K562 (cell line): ENCODE results near the gene KDM4C. TPM values are rescaled to one million over a fixed set of nuclear protein-coding genes. Genes with fewer than 3 reads are reported as not detected.
A peak's percentile ranks its signal among the peaks of the same experiment; 100 is the strongest.

Source experiments
- GATAD2A ChIP-seq: fragments of 450-650 bp; IDR thresholded peaks from 2 replicates; pipeline ENCODE4 v1.6.1; 2017
- HDAC1 ChIP-seq, 2 experiments: fragments of 450-650 bp; IDR thresholded peaks; 2 replicates each; pipeline ENCODE4 v1.6.1; 2016 to 2017; ENCODE audit warnings: inconsistent platforms in 1 of 2, mild to moderate bottlenecking in 1 of 2, moderate library complexity in 1 of 2
- MBD2 ChIP-seq: sonication (generic); IDR thresholded peaks from 2 replicates; pipeline ENCODE4 v1.6.1; 2016; ENCODE audit warnings: low read depth, borderline replicate concordance
- MCM3 ChIP-seq: fragments of 450-650 bp; IDR thresholded peaks from 2 replicates; pipeline ENCODE4 v1.6.1; 2016
- NFIC ChIP-seq: fragments of 450-650 bp; IDR thresholded peaks from 2 replicates; pipeline ENCODE4 v1.6.1; 2017; ENCODE audit warnings: mild to moderate bottlenecking, inconsistent platforms
- NR2C1 ChIP-seq, 2 experiments: fragments of 450-650 bp; IDR thresholded peaks; 2 replicates each; pipeline ENCODE4 v1.6.1; 2017; ENCODE audit warnings: mild to moderate bottlenecking in 2 of 2, antibody characterized with exemption in 1 of 2, inconsistent platforms in 1 of 2, missing compliant biosample characterization in 1 of 2, missing genetic modification characterization in 1 of 2
- RFX1 ChIP-seq: fragments of 450-650 bp; IDR thresholded peaks from 2 replicates; pipeline ENCODE4 v1.6.1; 2016; ENCODE audit warnings: mild to moderate bottlenecking, moderate library complexity
- SMAD2 ChIP-seq: fragments of 150-350 bp; IDR thresholded peaks from 2 replicates; pipeline ENCODE4 v1.6.1; 2014; ENCODE audit warnings: low read depth, mild to moderate bottlenecking, low read length
- SMARCE1 ChIP-seq: fragments of 450-650 bp; IDR thresholded peaks from 2 replicates; pipeline ENCODE4 v1.7.1; 2016; ENCODE audit warnings: mild to moderate bottlenecking
- SP1 ChIP-seq: sonication (generic); formaldehyde crosslinking; IDR thresholded peaks from 2 replicates; pipeline ENCODE4 v1.8.1; 2022; ENCODE audit warnings: mild to moderate bottlenecking, missing genetic modification reagents
- polyA plus RNA-seq, 8 experiments: library from polyadenylated mRNA; depleted of rRNA in 4 of 8; stranded (reverse) in 5 of 8; unstranded in 3 of 8; fragments of >200 nt; fragmentation: Nextera tagmentation in 2 of 8; fragmentation: Illumina TruSeq in 1 of 8; extraction: Ambion mirVana in 2 of 8; extraction: Trizol in 1 of 8; gene quantifications; 2 replicates each; pipeline versions ENCODE4 v1.2.1 to v1.2.3, GENCODE V29; 2011 to 2014; ENCODE audit warnings: inconsistent platforms in 1 of 8, missing spikeins in 1 of 8
- total RNA-seq, 7 experiments: library from RNA; depleted of rRNA in 6 of 7; stranded (reverse); fragments of >200 nt in 6 of 7; fragmentation: Illumina TruSeq in 2 of 7; extraction: Trizol in 2 of 7; gene quantifications; 2 replicates each; pipeline versions ENCODE4 v1.2.1 to v1.2.3, GENCODE V29; 2011 to 2021; ENCODE audit warnings: low replicate concordance in 1 of 7
- TF ChIP-seq, protein P1 (sequence below): fragments of 250-450 bp; sonication (Bioruptor Pico); IDR thresholded peaks from 2 replicates; pipeline ENCODE4 v1.8.0; 2022; ENCODE audit warnings: moderate library complexity, mild to moderate bottlenecking, inconsistent platforms
- TF ChIP-seq, protein P2 (sequence below): fragments of 250-450 bp; sonication (Bioruptor Pico); IDR thresholded peaks from 2 replicates; pipeline ENCODE4 v1.4.0; 2020
- TF ChIP-seq, protein P3 (sequence below), 2 experiments: fragments of 200-800 bp in 1 of 2; sonication (Bioruptor generic) in 1 of 2; sonication (generic) in 1 of 2; formaldehyde crosslinking in 1 of 2; IDR thresholded peaks in 1 of 2; conservative IDR thresholded peaks in 1 of 2; 2 replicates each; pipeline versions ENCODE4 v1.5.0 to v1.6.1; 2016 to 2020; ENCODE audit warnings: missing compliant biosample characterization in 1 of 2, missing genetic modification characterization in 1 of 2, missing genetic modification reagents in 1 of 2
- TF ChIP-seq, protein P4 (sequence below): fragments of 250-450 bp; sonication (Bioruptor Pico); IDR thresholded peaks from 2 replicates; pipeline ENCODE4 v1.8.0; 2021; ENCODE audit warnings: moderate library complexity, mild to moderate bottlenecking, inconsistent platforms
- TF ChIP-seq, protein P5 (sequence below): fragments of 450-650 bp; IDR thresholded peaks from 2 replicates; pipeline ENCODE4 v1.7.0; 2016; ENCODE audit warnings: borderline replicate concordance

The KDM4C gene
- total and polyA plus RNA-seq, 9 of the 15 experiments (the other 6 are each of a cell fraction or from before 2014, with no cell fraction given): 5.4 to 17.0 (median 12.6) TPM

DNA sequence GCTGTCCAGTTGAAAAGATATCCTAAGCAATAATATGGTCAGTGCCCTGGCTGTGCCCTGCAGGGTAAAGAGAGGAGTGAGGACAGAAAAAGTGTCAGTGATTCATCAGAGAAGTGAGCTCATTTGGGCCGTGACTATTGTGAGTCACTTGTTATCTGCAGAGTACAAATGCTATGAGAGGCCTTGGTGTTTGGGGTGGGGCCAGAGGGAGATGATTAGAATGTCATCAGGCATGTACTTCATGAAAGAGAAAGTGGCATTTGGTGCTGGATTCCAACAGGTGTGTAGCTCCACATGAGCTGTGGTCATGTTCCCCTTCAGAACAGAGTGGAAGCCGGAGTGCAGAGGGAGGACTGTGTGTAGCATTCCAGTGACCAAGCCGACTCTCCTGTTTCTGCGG, 174.1 kb downstream of the KDM4C start (continued):
- TF ChIP-seq HDAC1 (IDR thresholded peaks at IDR 0.05) (peak in 1 of 2 experiments; percentile 71; a peak in 2 of 4 replicates), SP1 (CRISPR knock-in tag) (no peak), SMAD2 (no peak), NFIC (peak; percentile 51; the same call in 1 of the 2 replicates), MCM3 (no peak), SMARCE1 (peak; percentile 88), NR2C1 (IDR thresholded peaks at IDR 0.05) (no peak), NR2C1 (tag; IDR thresholded peaks at IDR 0.05) (no peak), GATAD2A (no peak), MBD2 (peak; percentile 34; the same call in 1 of the 2 replicates), RFX1 (no peak)
- TF ChIP-seq, protein P1, sequence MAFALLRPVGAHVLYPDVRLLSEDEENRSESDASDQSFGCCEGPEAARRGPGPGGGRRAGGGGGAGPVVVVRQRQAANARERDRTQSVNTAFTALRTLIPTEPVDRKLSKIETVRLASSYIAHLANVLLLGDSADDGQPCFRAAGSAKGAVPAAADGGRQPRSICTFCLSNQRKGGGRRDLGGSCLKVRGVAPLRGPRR (CRISPR knock-in tag): no peak
- TF ChIP-seq, protein P2, sequence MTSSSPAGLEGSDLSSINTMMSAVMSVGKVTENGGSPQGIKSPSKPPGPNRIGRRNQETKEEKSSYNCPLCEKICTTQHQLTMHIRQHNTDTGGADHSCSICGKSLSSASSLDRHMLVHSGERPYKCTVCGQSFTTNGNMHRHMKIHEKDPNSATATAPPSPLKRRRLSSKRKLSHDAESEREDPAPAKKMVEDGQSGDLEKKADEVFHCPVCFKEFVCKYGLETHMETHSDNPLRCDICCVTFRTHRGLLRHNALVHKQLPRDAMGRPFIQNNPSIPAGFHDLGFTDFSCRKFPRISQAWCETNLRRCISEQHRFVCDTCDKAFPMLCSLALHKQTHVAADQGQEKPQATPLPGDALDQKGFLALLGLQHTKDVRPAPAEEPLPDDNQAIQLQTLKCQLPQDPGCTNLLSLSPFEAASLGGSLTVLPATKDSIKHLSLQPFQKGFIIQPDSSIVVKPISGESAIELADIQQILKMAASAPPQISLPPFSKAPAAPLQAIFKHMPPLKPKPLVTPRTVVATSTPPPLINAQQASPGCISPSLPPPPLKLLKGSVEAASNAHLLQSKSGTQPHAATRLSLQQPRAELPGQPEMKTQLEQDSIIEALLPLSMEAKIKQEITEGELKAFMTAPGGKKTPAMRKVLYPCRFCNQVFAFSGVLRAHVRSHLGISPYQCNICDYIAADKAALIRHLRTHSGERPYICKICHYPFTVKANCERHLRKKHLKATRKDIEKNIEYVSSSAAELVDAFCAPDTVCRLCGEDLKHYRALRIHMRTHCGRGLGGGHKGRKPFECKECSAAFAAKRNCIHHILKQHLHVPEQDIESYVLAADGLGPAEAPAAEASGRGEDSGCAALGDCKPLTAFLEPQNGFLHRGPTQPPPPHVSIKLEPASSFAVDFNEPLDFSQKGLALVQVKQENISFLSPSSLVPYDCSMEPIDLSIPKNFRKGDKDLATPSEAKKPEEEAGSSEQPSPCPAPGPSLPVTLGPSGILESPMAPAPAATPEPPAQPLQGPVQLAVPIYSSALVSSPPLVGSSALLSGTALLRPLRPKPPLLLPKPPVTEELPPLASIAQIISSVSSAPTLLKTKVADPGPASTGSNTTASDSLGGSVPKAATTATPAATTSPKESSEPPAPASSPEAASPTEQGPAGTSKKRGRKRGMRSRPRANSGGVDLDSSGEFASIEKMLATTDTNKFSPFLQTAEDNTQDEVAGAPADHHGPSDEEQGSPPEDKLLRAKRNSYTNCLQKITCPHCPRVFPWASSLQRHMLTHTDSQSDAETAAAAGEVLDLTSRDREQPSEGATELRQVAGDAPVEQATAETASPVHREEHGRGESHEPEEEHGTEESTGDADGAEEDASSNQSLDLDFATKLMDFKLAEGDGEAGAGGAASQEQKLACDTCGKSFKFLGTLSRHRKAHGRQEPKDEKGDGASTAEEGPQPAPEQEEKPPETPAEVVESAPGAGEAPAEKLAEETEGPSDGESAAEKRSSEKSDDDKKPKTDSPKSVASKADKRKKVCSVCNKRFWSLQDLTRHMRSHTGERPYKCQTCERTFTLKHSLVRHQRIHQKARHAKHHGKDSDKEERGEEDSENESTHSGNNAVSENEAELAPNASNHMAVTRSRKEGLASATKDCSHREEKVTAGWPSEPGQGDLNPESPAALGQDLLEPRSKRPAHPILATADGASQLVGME: no peak
- TF ChIP-seq, protein P3, sequence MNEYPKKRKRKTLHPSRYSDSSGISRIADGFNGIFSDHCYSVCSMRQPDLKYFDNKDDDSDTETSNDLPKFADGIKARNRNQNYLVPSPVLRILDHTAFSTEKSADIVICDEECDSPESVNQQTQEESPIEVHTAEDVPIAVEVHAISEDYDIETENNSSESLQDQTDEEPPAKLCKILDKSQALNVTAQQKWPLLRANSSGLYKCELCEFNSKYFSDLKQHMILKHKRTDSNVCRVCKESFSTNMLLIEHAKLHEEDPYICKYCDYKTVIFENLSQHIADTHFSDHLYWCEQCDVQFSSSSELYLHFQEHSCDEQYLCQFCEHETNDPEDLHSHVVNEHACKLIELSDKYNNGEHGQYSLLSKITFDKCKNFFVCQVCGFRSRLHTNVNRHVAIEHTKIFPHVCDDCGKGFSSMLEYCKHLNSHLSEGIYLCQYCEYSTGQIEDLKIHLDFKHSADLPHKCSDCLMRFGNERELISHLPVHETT (CRISPR knock-in tag; conservative IDR thresholded peaks at IDR 0.05 in 1 of 2, IDR thresholded peaks at IDR 0.05 in 1 of 2): no peak; a peak in 1 of 4 replicates
- TF ChIP-seq, protein P4, sequence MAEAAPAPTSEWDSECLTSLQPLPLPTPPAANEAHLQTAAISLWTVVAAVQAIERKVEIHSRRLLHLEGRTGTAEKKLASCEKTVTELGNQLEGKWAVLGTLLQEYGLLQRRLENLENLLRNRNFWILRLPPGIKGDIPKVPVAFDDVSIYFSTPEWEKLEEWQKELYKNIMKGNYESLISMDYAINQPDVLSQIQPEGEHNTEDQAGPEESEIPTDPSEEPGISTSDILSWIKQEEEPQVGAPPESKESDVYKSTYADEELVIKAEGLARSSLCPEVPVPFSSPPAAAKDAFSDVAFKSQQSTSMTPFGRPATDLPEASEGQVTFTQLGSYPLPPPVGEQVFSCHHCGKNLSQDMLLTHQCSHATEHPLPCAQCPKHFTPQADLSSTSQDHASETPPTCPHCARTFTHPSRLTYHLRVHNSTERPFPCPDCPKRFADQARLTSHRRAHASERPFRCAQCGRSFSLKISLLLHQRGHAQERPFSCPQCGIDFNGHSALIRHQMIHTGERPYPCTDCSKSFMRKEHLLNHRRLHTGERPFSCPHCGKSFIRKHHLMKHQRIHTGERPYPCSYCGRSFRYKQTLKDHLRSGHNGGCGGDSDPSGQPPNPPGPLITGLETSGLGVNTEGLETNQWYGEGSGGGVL: no peak
- TF ChIP-seq, protein P5, sequence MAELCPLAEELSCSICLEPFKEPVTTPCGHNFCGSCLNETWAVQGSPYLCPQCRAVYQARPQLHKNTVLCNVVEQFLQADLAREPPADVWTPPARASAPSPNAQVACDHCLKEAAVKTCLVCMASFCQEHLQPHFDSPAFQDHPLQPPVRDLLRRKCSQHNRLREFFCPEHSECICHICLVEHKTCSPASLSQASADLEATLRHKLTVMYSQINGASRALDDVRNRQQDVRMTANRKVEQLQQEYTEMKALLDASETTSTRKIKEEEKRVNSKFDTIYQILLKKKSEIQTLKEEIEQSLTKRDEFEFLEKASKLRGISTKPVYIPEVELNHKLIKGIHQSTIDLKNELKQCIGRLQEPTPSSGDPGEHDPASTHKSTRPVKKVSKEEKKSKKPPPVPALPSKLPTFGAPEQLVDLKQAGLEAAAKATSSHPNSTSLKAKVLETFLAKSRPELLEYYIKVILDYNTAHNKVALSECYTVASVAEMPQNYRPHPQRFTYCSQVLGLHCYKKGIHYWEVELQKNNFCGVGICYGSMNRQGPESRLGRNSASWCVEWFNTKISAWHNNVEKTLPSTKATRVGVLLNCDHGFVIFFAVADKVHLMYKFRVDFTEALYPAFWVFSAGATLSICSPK: no peak
